Hepatocyte (in vitro differentiated cells): ENCODE measurements around the gene ADIPOR2. TPM values are rescaled to one million over a fixed set of nuclear protein-coding genes. Genes with fewer than 3 reads are reported as not detected.

Experiments used
- DNase-seq: peaks from one replicate; pipeline ENCODE4 v3.0.0-alpha.2; 2016; ENCODE audit warnings: low spot score
- H2AFZ ChIP-seq: fragments of 200-600 bp; sonication (generic); 2 replicates; pipeline ENCODE4 v1.6.0; 2016; ENCODE audit warnings: antibody characterized with exemption, mild to moderate bottlenecking
- H3K27ac ChIP-seq: fragments of 200-600 bp; sonication (generic); 2 replicates; pipeline ENCODE4 v1.5.1; 2016; ENCODE audit warnings: mild to moderate bottlenecking
- H3K27me3 ChIP-seq: fragments of 200-600 bp; sonication (generic); 2 replicates; pipeline ENCODE4 v1.6.1; 2016
- H3K36me3 ChIP-seq: fragments of 200-600 bp; sonication (generic); replicated peaks from 2 replicates; pipeline ENCODE4 v1.5.1; 2016; ENCODE audit warnings: low read depth; ENCODE audit not compliant: insufficient read depth
- H3K4me1 ChIP-seq: fragments of 200-600 bp; sonication (generic); 2 replicates; pipeline ENCODE4 v1.5.1; 2016; ENCODE audit warnings: mild to moderate bottlenecking, moderate library complexity; ENCODE audit not compliant: insufficient read depth
- H3K4me2 ChIP-seq: fragments of 200-600 bp; sonication (generic); 2 replicates; pipeline ENCODE4 v1.6.0; 2016
- H3K4me3 ChIP-seq: fragments of 200-600 bp; sonication (generic); 2 replicates; pipeline ENCODE4 v1.5.1; 2016; ENCODE audit warnings: mild to moderate bottlenecking
- H3K79me2 ChIP-seq: fragments of 200-600 bp; sonication (generic); 2 replicates; pipeline ENCODE4 v1.6.0; 2017; ENCODE audit warnings: mild to moderate bottlenecking
- H3K9me2 ChIP-seq: fragments of 200-600 bp; sonication (generic); replicated peaks from 2 replicates; pipeline ENCODE4 v1.6.0; 2017; ENCODE audit warnings: mild to moderate bottlenecking; ENCODE audit not compliant: insufficient read depth
- H3K9me3 ChIP-seq: fragments of 200-600 bp; sonication (generic); 2 replicates; pipeline ENCODE4 v1.5.1; 2016; ENCODE audit warnings: low read depth, mild to moderate bottlenecking
- H4K20me1 ChIP-seq: fragments of 200-600 bp; sonication (generic); 2 replicates; pipeline ENCODE4 v1.6.0; 2016; ENCODE audit warnings: mild to moderate bottlenecking; ENCODE audit not compliant: insufficient read depth, poor library complexity, severe bottlenecking
- CTCF ChIP-seq: fragments of 200-600 bp; sonication (generic); IDR thresholded peaks from 2 replicates; pipeline ENCODE4 v1.5.1; 2016; ENCODE audit warnings: antibody characterized with exemption, mild to moderate bottlenecking; ENCODE audit not compliant: poor library complexity
- EZH2 ChIP-seq: fragments of 200-600 bp; sonication (generic); IDR thresholded peaks from 2 replicates; pipeline ENCODE4 v1.6.1; 2016; ENCODE audit warnings: antibody characterized with exemption, mild to moderate bottlenecking, borderline replicate concordance
- EZH2phosphoT487 ChIP-seq: fragments of 200-600 bp; sonication (generic); IDR thresholded peaks from one replicate; pipeline ENCODE4 v1.6.1; 2018; ENCODE audit warnings: antibody characterized with exemption, mild to moderate bottlenecking, low read depth, moderate library complexity; ENCODE audit not compliant: unreplicated experiment, severe bottlenecking
- WGBS: methylation state at CpG from one replicate; pipeline ENCODE4 v1.1.6; 2016; ENCODE audit warnings: low lambda C conversion rate; ENCODE audit errors: missing lambda C conversion rate; 5-methylcytosine and 5-hydroxymethylcytosine counted together
- polyA plus RNA-seq: library from polyadenylated mRNA; unstranded; fragments of >200 nt; fragmentation: Nextera tagmentation; extraction: Ambion mirVana; gene quantifications from 2 replicates; pipeline ENCODE4 v1.2.1, GENCODE V29; 2016
- total RNA-seq: library from RNA; depleted of rRNA; stranded (reverse); fragments of >200 nt; gene quantifications from 2 replicates; pipeline ENCODE4 v1.2.3, GENCODE V29; 2014

ADIPOR2 gene
- total and polyA plus RNA-seq, 2 experiments from 2014 or later: 10.4 to 47.3 TPM

- H3K79me2 ChIP-seq: peaks cover 98% of the 10 kb centered on the region
- no peak for TF ChIP-seq EZH2
- TF ChIP-seq EZH2phosphoT487: no peak
- no peak for TF ChIP-seq CTCF
- H3K4me1 ChIP-seq: peaks cover 4% of the 10 kb centered on the region
- no peak overlapping the region for H3K4me3 ChIP-seq
- WGBS: 91% methylated on average over 3 of the region's 3 CpGs
- H4K20me1 ChIP-seq: peaks cover 33% of the 10 kb centered on the region
- H3K9me2 ChIP-seq: no peaks in the 10 kb centered on the region
- no peaks in the 10 kb centered on the region for H3K27me3 ChIP-seq
- no peak overlapping the region for H2AFZ ChIP-seq
- no peak for DNase-seq
- no peaks in the 10 kb centered on the region for H3K9me3 ChIP-seq
- H3K4me2 ChIP-seq: no peak overlapping the region
- no peak overlapping the region for H3K27ac ChIP-seq
- H3K36me3 ChIP-seq: no peaks in the 10 kb centered on the region
Observed at GRCh38 chr12:1703771-1704722, 13.2 kb downstream of the ADIPOR2 start.

- no peak for DNase-seq
- TF ChIP-seq CTCF (no peak), EZH2phosphoT487 (no peak), EZH2 (no peak)
- Histone ChIP-seq H3K9me3 (no peaks in the 10 kb centered on the region), H3K4me2 (no peak overlapping the region), H3K4me1 (peaks cover 4% of the 10 kb centered on the region), H3K4me3 (no peak overlapping the region), H4K20me1 (peaks cover 33% of the 10 kb centered on the region), H3K27ac (no peak overlapping the region), H2AFZ (no peak overlapping the region), H3K79me2 (peaks cover 98% of the 10 kb centered on the region), H3K9me2 (no peaks in the 10 kb centered on the region), H3K27me3 (no peaks in the 10 kb centered on the region), H3K36me3 (no peaks in the 10 kb centered on the region)
- WGBS: 93% methylated on average over 3 of the region's 3 CpGs
Observed at GRCh38 chr12:1705774-1706631, 15.1 kb downstream of the ADIPOR2 start.

- H4K20me1 ChIP-seq: peaks cover 33% of the 10 kb centered on the region
Observed at GRCh38 chr12:1706632-1706980, 15.7 kb downstream of the ADIPOR2 start.

More at GRCh38 chr12:1706632-1706980, 15.7 kb downstream of the ADIPOR2 start:
- 36% methylated on average over 1 of the region's 1 CpG for WGBS
- Histone ChIP-seq H3K9me3 (no peaks in the 10 kb centered on the region), H2AFZ (no peak overlapping the region), H3K9me2 (no peaks in the 10 kb centered on the region), H3K4me3 (no peak overlapping the region), H3K4me1 (peaks cover 8% of the 10 kb centered on the region), H3K27me3 (no peaks in the 10 kb centered on the region), H3K4me2 (no peak overlapping the region), H3K27ac (no peak overlapping the region), H3K79me2 (peaks cover 98% of the 10 kb centered on the region), H3K36me3 (no peaks in the 10 kb centered on the region)
- DNase-seq: no peak
- no peak for TF ChIP-seq EZH2
- TF ChIP-seq CTCF: no peak
- no peak for TF ChIP-seq EZH2phosphoT487
